NB4 (cell line): ENCODE data around the gene AKR1E2.

ENCODE experiments used
- DNase-seq: peaks from one replicate; pipeline ENCODE4 v3.0.0; 2010; ENCODE audit warnings: low read depth
- H3K4me3 ChIP-seq: one replicate; pipeline ENCODE4 v1.5.1; 2011; ENCODE audit warnings: mild to moderate bottlenecking, low read depth, low read length, moderate library complexity
- MYC ChIP-seq: IDR thresholded peaks from 2 replicates; pipeline ENCODE4 v1.6.1; 2011; ENCODE audit warnings: low read depth, low read length
- POLR2A ChIP-seq: IDR thresholded peaks from 2 replicates; pipeline ENCODE4 v1.6.1; 2011; ENCODE audit warnings: mild to moderate bottlenecking; ENCODE audit not compliant: insufficient read length; ENCODE audit errors: extremely low read depth
- TF ChIP-seq, protein P1 (sequence below): IDR thresholded peaks from one replicate; pipeline ENCODE4 v1.5.1; 2012; ENCODE audit warnings: low read depth, low read length
- TF ChIP-seq, protein P2 (sequence below): IDR thresholded peaks from 2 replicates; pipeline ENCODE4 v1.6.1; 2011; ENCODE audit warnings: low read depth, low read length

AKR1E2 gene

DNA sequence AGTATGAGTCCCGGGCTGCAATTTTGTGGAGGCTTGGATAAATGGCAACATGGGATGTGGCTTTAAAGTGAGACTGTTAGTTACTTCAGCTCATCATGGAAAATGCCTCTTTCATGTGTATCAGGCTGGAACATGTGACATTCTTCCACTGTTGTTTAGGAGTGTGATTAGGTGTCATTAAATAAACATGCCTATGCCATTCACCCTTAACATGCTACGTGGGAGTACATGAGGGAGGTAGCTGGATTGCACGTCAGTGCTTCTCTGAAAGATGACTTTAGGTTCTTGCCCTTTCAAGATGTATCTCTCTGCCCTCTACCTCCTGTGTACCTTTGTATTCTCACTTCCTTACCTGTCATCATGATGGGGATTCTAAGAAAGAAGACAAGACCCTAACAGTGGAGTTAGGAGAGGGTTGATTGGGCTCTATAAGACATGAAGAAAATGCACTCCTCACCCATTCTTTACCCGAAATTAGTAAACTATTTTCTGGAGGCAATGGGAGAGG is 8.9 kb downstream of the AKR1E2 start:
- no peak overlapping the region for H3K4me3 ChIP-seq
- DNase-seq: no peak
- TF ChIP-seq, protein P1, sequence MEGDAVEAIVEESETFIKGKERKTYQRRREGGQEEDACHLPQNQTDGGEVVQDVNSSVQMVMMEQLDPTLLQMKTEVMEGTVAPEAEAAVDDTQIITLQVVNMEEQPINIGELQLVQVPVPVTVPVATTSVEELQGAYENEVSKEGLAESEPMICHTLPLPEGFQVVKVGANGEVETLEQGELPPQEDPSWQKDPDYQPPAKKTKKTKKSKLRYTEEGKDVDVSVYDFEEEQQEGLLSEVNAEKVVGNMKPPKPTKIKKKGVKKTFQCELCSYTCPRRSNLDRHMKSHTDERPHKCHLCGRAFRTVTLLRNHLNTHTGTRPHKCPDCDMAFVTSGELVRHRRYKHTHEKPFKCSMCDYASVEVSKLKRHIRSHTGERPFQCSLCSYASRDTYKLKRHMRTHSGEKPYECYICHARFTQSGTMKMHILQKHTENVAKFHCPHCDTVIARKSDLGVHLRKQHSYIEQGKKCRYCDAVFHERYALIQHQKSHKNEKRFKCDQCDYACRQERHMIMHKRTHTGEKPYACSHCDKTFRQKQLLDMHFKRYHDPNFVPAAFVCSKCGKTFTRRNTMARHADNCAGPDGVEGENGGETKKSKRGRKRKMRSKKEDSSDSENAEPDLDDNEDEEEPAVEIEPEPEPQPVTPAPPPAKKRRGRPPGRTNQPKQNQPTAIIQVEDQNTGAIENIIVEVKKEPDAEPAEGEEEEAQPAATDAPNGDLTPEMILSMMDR: no peak
- TF ChIP-seq MYC: no peak
- TF ChIP-seq POLR2A: no peak
- TF ChIP-seq, protein P2, sequence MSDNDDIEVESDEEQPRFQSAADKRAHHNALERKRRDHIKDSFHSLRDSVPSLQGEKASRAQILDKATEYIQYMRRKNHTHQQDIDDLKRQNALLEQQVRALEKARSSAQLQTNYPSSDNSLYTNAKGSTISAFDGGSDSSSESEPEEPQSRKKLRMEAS: no peak

DNA sequence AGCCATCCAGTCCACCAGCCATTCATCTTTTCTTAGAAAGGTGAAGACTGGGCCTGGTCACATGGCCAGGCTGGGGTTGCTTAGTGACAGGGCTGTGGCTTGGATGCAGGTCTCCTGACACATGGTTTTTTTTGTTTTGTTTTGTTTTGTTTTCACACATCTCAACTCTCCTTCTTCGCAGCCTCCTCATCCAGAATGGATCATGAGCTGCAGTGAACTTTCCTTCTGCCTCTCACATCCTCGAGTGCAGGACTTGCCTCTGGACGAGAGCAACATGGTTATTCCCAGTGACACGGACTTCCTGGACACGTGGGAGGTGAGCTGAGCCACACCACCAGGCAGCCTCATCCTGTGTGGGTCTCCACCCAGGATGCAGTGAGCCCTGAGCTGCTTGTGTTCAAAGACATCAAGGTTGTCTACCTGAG is 9.5 kb downstream of the AKR1E2 start:
- TF ChIP-seq, protein P2: no peak
- no peak for TF ChIP-seq POLR2A
- no peak for TF ChIP-seq MYC
- TF ChIP-seq, protein P1: no peak
- DNase-seq: no peak
- no peak overlapping the region for H3K4me3 ChIP-seq

DNA sequence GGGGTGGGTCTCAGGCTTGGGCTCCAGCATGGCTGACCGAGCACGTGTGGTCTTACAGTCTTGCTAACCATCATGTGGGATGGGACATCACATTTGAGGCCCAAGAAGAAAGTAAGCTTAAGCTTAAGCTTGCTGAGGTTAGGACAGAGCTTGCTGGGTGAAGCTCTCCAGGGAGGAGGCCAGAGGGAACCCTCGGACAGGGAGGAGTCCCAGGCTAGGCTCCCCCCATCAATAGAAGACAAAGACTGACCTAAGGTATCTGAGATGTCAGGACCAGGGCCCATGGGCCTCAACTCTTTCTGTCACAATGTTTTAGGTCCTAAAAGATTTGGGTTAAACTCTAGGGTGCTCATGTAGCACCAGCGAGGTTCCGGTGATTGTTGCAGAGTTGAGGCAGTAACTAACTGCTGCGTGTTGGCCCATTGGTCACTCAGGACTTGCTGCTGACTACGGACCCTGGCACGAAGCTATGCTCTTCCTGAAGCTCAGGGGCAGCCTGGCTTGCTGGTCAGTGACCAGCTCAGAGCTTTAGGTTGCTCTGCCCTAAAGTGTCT is 10.5 kb downstream of the AKR1E2 start:
- TF ChIP-seq POLR2A (no peak), MYC (no peak)
- TF ChIP-seq, protein P2: no peak
- TF ChIP-seq, protein P1: no peak
- H3K4me3 ChIP-seq: no peak overlapping the region
- DNase-seq: no peak

DNA sequence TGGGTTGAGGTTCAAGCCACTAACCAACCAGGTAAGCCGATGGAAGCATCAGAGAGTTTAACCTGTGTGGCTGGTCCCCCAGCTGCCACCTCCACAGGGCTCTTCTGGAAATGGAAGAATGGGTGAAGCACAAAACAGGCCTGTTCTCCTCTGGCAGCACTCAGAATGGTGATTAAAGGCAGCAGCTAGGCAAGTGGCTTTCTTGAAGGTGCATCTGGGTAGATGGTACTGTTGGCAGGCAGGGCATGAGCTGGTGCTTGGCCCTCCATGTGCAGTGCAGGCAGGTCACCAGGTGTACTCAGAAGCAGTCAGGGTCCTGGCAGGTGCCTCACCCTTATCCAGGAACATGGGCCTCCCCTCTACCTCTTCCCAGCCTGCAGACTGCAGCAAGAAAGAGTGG is 11.5 kb downstream of the AKR1E2 start:
- no peak for DNase-seq
- no peak overlapping the region for H3K4me3 ChIP-seq
- TF ChIP-seq POLR2A (no peak), MYC (no peak)
- TF ChIP-seq, protein P1: no peak
- TF ChIP-seq, protein P2: no peak

DNA sequence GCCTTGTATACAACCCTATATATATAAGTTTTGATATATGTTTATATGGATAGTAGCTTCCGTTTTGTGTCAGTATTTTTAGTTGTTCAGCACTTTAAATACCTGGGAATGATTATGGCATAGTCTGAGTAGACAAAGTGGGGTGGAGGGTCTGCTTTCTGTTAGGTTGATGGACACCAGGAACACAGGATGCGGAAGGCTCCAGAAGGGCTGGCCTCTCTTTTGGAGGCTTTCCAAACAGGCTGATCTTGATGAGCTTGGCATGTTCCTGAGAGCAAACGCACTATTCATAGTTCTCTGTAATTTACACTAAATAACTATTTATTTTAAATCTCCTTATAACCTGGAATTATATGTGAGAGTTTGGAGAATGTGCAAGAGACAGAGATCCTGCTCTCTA is 12.7 kb downstream of the AKR1E2 start:
- no peak overlapping the region for H3K4me3 ChIP-seq
- no peak for DNase-seq
- no peak for TF ChIP-seq MYC
- TF ChIP-seq, protein P2: no peak
- no peak for TF ChIP-seq POLR2A
- TF ChIP-seq, protein P1: no peak
